Measurements from ENCODE around the gene CBY2.

The CBY2 gene

DNA sequence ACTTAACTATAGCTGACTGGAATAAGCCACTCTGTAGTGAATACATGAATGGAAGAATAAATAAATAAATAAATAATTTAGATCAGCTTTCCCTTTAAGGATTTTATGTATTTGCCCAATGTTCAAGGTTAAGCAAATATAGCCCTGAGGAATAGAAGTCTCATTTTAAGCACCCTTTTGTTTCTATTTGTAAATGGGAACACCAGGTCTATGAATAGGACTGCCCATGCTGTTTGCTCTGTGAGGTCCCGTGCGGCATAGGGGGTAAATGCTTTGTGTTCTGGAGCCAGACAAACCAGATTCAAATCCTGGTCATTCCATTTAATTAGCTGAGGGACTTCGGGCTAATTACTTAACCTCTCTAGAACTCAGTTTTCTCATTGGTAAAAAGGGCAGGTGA, 29.3 kb downstream of the CBY2 start:
- Histone ChIP-seq H3K36me3 (ENCODE audit: insufficient read depth, insufficient read length, low read length) (no peaks in the 10 kb centered on the region), H3K4me3 (ENCODE audit: insufficient read length, low read depth) (no peak overlapping the region), H3K27me3 (ENCODE audit: insufficient read depth, insufficient read length) (no peaks in the 10 kb centered on the region), H3K4me1 (ENCODE audit: insufficient read depth, insufficient read length) (no peaks in the 10 kb centered on the region), H3K9me3 (ENCODE audit: insufficient read depth, low read length) (no peaks in the 10 kb centered on the region), H3K9ac (ENCODE audit: insufficient read length, low read depth) (no peak overlapping the region)
- no peak for TF ChIP-seq YY1 (IDR thresholded peaks at IDR 0.05; ENCODE audit: insufficient read depth, insufficient read length)
- no peak for TF ChIP-seq ZNF274 (IDR thresholded peaks at IDR 0.05; ENCODE audit: low read depth, low read length)
- no peak for TF ChIP-seq SUZ12 (IDR thresholded peaks at IDR 0.05; ENCODE audit: extremely low read depth, insufficient read depth, insufficient read length)
- no peak for DNase-seq (ENCODE audit: low read depth, low spot score)

- TF ChIP-seq SUZ12 (IDR thresholded peaks at IDR 0.05; ENCODE audit: extremely low read depth, insufficient read depth, insufficient read length) (no peak), ZNF274 (IDR thresholded peaks at IDR 0.05; ENCODE audit: low read depth, low read length) (no peak), YY1 (IDR thresholded peaks at IDR 0.05; ENCODE audit: insufficient read depth, insufficient read length) (no peak)
These were observed 30.8 kb downstream of the CBY2 start for GRCh38 chr13:45732916-45733315.

DNA sequence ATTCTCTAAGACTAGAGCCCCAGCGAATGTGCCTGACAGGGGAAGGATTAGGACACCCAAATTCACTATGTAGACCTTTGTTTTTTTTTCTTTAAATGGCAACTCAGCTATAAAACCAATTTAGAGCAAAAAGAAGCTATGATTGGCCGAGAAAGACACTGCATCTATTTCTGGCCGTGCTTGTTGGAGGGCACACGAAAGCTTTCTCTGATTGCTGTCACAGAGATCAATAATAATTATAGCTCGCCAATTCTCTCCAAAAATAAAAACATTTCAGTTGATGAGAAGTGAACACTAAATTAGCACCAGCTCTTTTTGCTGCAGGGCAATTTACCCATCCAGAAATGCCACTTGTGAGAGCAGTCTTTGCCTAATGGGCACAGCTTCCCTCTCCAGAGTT, 31.2 kb downstream of the CBY2 start:
- Histone ChIP-seq H3K36me3 (ENCODE audit: insufficient read depth, insufficient read length, low read length) (no peaks in the 10 kb centered on the region), H3K9ac (ENCODE audit: insufficient read length, low read depth) (no peak overlapping the region), H3K9me3 (ENCODE audit: insufficient read depth, low read length) (no peaks in the 10 kb centered on the region), H3K4me3 (ENCODE audit: insufficient read length, low read depth) (no peak overlapping the region), H3K27me3 (ENCODE audit: insufficient read depth, insufficient read length) (no peaks in the 10 kb centered on the region), H3K4me1 (ENCODE audit: insufficient read depth, insufficient read length) (no peaks in the 10 kb centered on the region)
- no peak for DNase-seq (ENCODE audit: low read depth, low spot score)
- TF ChIP-seq YY1 (IDR thresholded peaks at IDR 0.05; ENCODE audit: insufficient read depth, insufficient read length) (no peak), SUZ12 (IDR thresholded peaks at IDR 0.05; ENCODE audit: extremely low read depth, insufficient read depth, insufficient read length) (no peak), ZNF274 (IDR thresholded peaks at IDR 0.05; ENCODE audit: low read depth, low read length) (no peak)

More at GRCh38 chr13:45732916-45733315, 30.8 kb downstream of the CBY2 start:
- H3K27me3 ChIP-seq (ENCODE audit: insufficient read depth, insufficient read length) = no peaks in the 10 kb centered on the region
- H3K9me3 ChIP-seq (ENCODE audit: insufficient read depth, low read length) = no peaks in the 10 kb centered on the region
- H3K9ac ChIP-seq (ENCODE audit: insufficient read length, low read depth) = no peak overlapping the region
- H3K4me1 ChIP-seq (ENCODE audit: insufficient read depth, insufficient read length) = no peaks in the 10 kb centered on the region
- H3K36me3 ChIP-seq (ENCODE audit: insufficient read depth, insufficient read length, low read length) = no peaks in the 10 kb centered on the region
- H3K4me3 ChIP-seq (ENCODE audit: insufficient read length, low read depth) = no peak overlapping the region
- no peak for DNase-seq (ENCODE audit: low read depth, low spot score)

GRCh38 chr13:45737571-45738017, 35.5 kb downstream of the CBY2 start:
- Histone ChIP-seq H3K27me3 (ENCODE audit: insufficient read depth, insufficient read length) (no peaks in the 10 kb centered on the region), H3K9me3 (ENCODE audit: insufficient read depth, low read length) (no peaks in the 10 kb centered on the region), H3K4me3 (ENCODE audit: insufficient read length, low read depth) (no peak overlapping the region), H3K4me1 (ENCODE audit: insufficient read depth, insufficient read length) (no peaks in the 10 kb centered on the region), H3K9ac (ENCODE audit: insufficient read length, low read depth) (no peak overlapping the region), H3K36me3 (ENCODE audit: insufficient read depth, insufficient read length, low read length) (no peaks in the 10 kb centered on the region)
- TF ChIP-seq SUZ12 (IDR thresholded peaks at IDR 0.05; ENCODE audit: extremely low read depth, insufficient read depth, insufficient read length) (no peak), ZNF274 (IDR thresholded peaks at IDR 0.05; ENCODE audit: low read depth, low read length) (no peak), YY1 (IDR thresholded peaks at IDR 0.05; ENCODE audit: insufficient read depth, insufficient read length) (no peak)
- DNase-seq (ENCODE audit: low read depth, low spot score) = peak; percentile 9

- Histone ChIP-seq H3K4me1 (ENCODE audit: insufficient read depth, insufficient read length) (no peaks in the 10 kb centered on the region), H3K27me3 (ENCODE audit: insufficient read depth, insufficient read length) (no peaks in the 10 kb centered on the region), H3K9me3 (ENCODE audit: insufficient read depth, low read length) (no peaks in the 10 kb centered on the region), H3K4me3 (ENCODE audit: insufficient read length, low read depth) (no peak overlapping the region), H3K9ac (ENCODE audit: insufficient read length, low read depth) (no peak overlapping the region), H3K36me3 (ENCODE audit: insufficient read depth, insufficient read length, low read length) (no peaks in the 10 kb centered on the region)
- DNase-seq (ENCODE audit: low read depth, low spot score) = no peak
- TF ChIP-seq ZNF274 (IDR thresholded peaks at IDR 0.05; ENCODE audit: low read depth, low read length) (no peak), SUZ12 (IDR thresholded peaks at IDR 0.05; ENCODE audit: extremely low read depth, insufficient read depth, insufficient read length) (no peak), YY1 (IDR thresholded peaks at IDR 0.05; ENCODE audit: insufficient read depth, insufficient read length) (no peak)
These were observed 40.9 kb downstream of the CBY2 start for GRCh38 chr13:45742985-45743384.

DNA sequence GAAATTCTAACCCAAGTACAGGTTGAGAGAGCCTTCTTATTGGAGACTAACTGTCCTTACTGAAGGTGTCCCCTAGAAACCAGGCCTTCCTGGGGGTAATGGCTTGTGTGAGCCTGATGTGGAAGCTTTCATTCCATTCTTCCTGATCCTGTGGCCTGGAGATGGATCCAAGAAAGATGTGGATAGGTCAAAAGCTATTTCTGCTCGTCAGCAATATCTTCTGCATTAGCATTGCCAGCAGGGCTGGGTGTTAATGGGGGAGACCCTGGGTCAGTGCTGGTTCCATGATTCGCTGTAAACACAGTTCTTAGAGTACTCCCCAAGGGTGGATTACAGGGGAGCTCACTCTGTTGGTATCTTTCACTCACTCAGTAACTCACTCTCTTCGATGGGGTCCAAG, 42.9 kb downstream of the CBY2 start:
- no peak for TF ChIP-seq SUZ12 (IDR thresholded peaks at IDR 0.05; ENCODE audit: extremely low read depth, insufficient read depth, insufficient read length)
- no peak for TF ChIP-seq ZNF274 (IDR thresholded peaks at IDR 0.05; ENCODE audit: low read depth, low read length)
- no peak for TF ChIP-seq YY1 (IDR thresholded peaks at IDR 0.05; ENCODE audit: insufficient read depth, insufficient read length)
- H3K4me1 ChIP-seq (ENCODE audit: insufficient read depth, insufficient read length) = no peaks in the 10 kb centered on the region

DNA sequence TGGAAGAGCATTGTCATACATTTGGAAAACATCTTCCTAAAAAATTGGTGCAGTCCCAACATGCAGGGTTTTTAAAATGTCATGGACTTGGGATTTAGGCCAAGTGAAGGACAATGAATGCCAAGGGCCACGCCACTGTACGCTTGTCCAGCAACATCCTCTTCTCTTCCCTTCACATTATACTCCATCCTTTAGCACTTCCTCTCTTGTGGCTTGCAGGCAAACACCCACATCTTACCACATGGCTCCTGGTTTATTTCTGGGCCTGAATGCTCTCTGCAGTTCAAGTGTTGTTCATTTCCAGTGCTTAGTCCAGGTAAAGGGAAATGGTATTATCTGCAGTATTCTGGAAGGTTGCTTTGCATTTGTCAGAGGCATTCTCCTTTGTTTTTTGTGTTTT, 45.0 kb downstream of the CBY2 start:
- TF ChIP-seq SUZ12 (IDR thresholded peaks at IDR 0.05; ENCODE audit: extremely low read depth, insufficient read depth, insufficient read length) (no peak), YY1 (IDR thresholded peaks at IDR 0.05; ENCODE audit: insufficient read depth, insufficient read length) (no peak), ZNF274 (IDR thresholded peaks at IDR 0.05; ENCODE audit: low read depth, low read length) (no peak)
- no peaks in the 10 kb centered on the region for H3K4me1 ChIP-seq (ENCODE audit: insufficient read depth, insufficient read length)

More for the DNA sequence above, 42.9 kb downstream of the CBY2 start:
- DNase-seq (ENCODE audit: low read depth, low spot score) = no peak
- Histone ChIP-seq H3K9me3 (ENCODE audit: insufficient read depth, low read length) (no peaks in the 10 kb centered on the region), H3K4me3 (ENCODE audit: insufficient read length, low read depth) (no peak overlapping the region), H3K36me3 (ENCODE audit: insufficient read depth, insufficient read length, low read length) (no peaks in the 10 kb centered on the region), H3K9ac (ENCODE audit: insufficient read length, low read depth) (no peak overlapping the region), H3K27me3 (ENCODE audit: insufficient read depth, insufficient read length) (no peaks in the 10 kb centered on the region)

More for the DNA sequence above, 45.0 kb downstream of the CBY2 start:
- DNase-seq (ENCODE audit: low read depth, low spot score) = no peak
- Histone ChIP-seq H3K27me3 (ENCODE audit: insufficient read depth, insufficient read length) (no peaks in the 10 kb centered on the region), H3K36me3 (ENCODE audit: insufficient read depth, insufficient read length, low read length) (no peaks in the 10 kb centered on the region), H3K9ac (ENCODE audit: insufficient read length, low read depth) (no peak overlapping the region), H3K9me3 (ENCODE audit: insufficient read depth, low read length) (no peaks in the 10 kb centered on the region), H3K4me3 (ENCODE audit: insufficient read length, low read depth) (no peak overlapping the region)
